Osteocyte (in vitro differentiated cells): ENCODE data around the gene DHRS7B. TPM values are rescaled to one million over a fixed set of nuclear protein-coding genes. Genes with fewer than 3 reads are reported as not detected.

Source experiments
- DNase-seq: peaks from one replicate; pipeline ENCODE4 v3.0.0; 2021; ENCODE audit warnings: mixed read lengths; ENCODE audit not compliant: unreplicated experiment; ENCODE audit errors: extremely low spot score
- H3K27ac Mint-ChIP-seq: one replicate; pipeline ENCODE4 v1.8.0; 2021; ENCODE audit warnings: mild to moderate bottlenecking, mixed read lengths; ENCODE audit not compliant: unreplicated experiment
- H3K27me3 Mint-ChIP-seq: one replicate; pipeline ENCODE4 v1.8.0; 2021; ENCODE audit warnings: mixed read lengths; ENCODE audit not compliant: unreplicated experiment
- H3K36me3 Mint-ChIP-seq: one replicate; pipeline ENCODE4 v1.8.0; 2021; ENCODE audit warnings: mixed read lengths; ENCODE audit not compliant: unreplicated experiment
- H3K4me1 Mint-ChIP-seq: one replicate; pipeline ENCODE4 v1.8.0; 2021; ENCODE audit warnings: mixed read lengths; ENCODE audit not compliant: unreplicated experiment
- H3K4me3 Mint-ChIP-seq: one replicate; pipeline ENCODE4 v1.8.0; 2021; ENCODE audit warnings: mild to moderate bottlenecking, moderate library complexity, mixed read lengths; ENCODE audit not compliant: unreplicated experiment
- H3K9me3 Mint-ChIP-seq: one replicate; pipeline ENCODE4 v1.8.0; 2021; ENCODE audit warnings: mixed read lengths; ENCODE audit not compliant: unreplicated experiment
- CTCF ChIP-seq: fragments of 200-600 bp; sonication (generic); IDR thresholded peaks from 2 replicates; pipeline ENCODE4 v1.5.0; 2021; ENCODE audit warnings: antibody characterized with exemption, mild to moderate bottlenecking, moderate library complexity
- total RNA-seq: library from RNA; stranded (reverse); gene quantifications from 2 replicates; pipeline ENCODE4 v1.2.1, GENCODE V29; 2021

The DHRS7B gene
- total RNA-seq, 1 donor from 2014 or later = 15.7 TPM

GRCh38 chr17:21214777-21215541, 88.2 kb downstream of the DHRS7B start:
- H3K36me3 Mint-ChIP-seq = peaks cover 5% of the 10 kb centered on the region
- DNase-seq = no peak
- peaks cover 29% of the 10 kb centered on the region for H3K4me1 Mint-ChIP-seq

GRCh38 chr17:21215935-21216334, 89.2 kb downstream of the DHRS7B start:
- Mint-ChIP-seq H3K9me3 (no peaks in the 10 kb centered on the region), H3K4me3 (peak overlapping the region; percentile 87), H3K4me1 (peaks cover 29% of the 10 kb centered on the region), H3K27me3 (no peaks in the 10 kb centered on the region), H3K27ac (peak overlapping the region; percentile 90), H3K36me3 (no peaks in the 10 kb centered on the region)
- DNase-seq = no peak
- TF ChIP-seq CTCF = no peak

More at GRCh38 chr17:21214777-21215541, 88.2 kb downstream of the DHRS7B start:
- Mint-ChIP-seq H3K4me3 (peak overlapping the region; percentile 87), H3K27me3 (no peaks in the 10 kb centered on the region), H3K9me3 (no peaks in the 10 kb centered on the region), H3K27ac (peak overlapping the region; percentile 90)
- no peak for TF ChIP-seq CTCF

- Mint-ChIP-seq H3K27ac (no peak overlapping the region), H3K36me3 (peaks cover 6% of the 10 kb centered on the region), H3K27me3 (no peaks in the 10 kb centered on the region), H3K4me1 (peaks cover 19% of the 10 kb centered on the region), H3K4me3 (no peak overlapping the region), H3K9me3 (no peaks in the 10 kb centered on the region)
- DNase-seq = no peak
- TF ChIP-seq CTCF = no peak
Measured at GRCh38 chr17:21217346-21217745, 90.6 kb downstream of the DHRS7B start.

- TF ChIP-seq CTCF = no peak
- Mint-ChIP-seq H3K4me3 (no peak overlapping the region), H3K27ac (no peak overlapping the region), H3K9me3 (no peaks in the 10 kb centered on the region), H3K4me1 (peaks cover 14% of the 10 kb centered on the region), H3K36me3 (peaks cover 6% of the 10 kb centered on the region), H3K27me3 (no peaks in the 10 kb centered on the region)
- no peak for DNase-seq
Measured at GRCh38 chr17:21218101-21218500, 91.3 kb downstream of the DHRS7B start.

GRCh38 chr17:21218831-21219380, 92.1 kb downstream of the DHRS7B start:
- DNase-seq = no peak
- H3K9me3 Mint-ChIP-seq = no peaks in the 10 kb centered on the region
- no peak overlapping the region for H3K4me3 Mint-ChIP-seq
- H3K36me3 Mint-ChIP-seq = peaks cover 6% of the 10 kb centered on the region
- no peaks in the 10 kb centered on the region for H3K27me3 Mint-ChIP-seq
- TF ChIP-seq CTCF = no peak
- H3K27ac Mint-ChIP-seq = no peak overlapping the region
- H3K4me1 Mint-ChIP-seq = peaks cover 14% of the 10 kb centered on the region
